Kasumi-1 (cell line): ENCODE data around the gene PRC1.

ENCODE experiments used
- DNase-seq, 2 experiments: peaks; one replicate each; lab custom pipeline; 2025; lab: John Stamatoyannopoulos, UW

PRC1 gene

DNA sequence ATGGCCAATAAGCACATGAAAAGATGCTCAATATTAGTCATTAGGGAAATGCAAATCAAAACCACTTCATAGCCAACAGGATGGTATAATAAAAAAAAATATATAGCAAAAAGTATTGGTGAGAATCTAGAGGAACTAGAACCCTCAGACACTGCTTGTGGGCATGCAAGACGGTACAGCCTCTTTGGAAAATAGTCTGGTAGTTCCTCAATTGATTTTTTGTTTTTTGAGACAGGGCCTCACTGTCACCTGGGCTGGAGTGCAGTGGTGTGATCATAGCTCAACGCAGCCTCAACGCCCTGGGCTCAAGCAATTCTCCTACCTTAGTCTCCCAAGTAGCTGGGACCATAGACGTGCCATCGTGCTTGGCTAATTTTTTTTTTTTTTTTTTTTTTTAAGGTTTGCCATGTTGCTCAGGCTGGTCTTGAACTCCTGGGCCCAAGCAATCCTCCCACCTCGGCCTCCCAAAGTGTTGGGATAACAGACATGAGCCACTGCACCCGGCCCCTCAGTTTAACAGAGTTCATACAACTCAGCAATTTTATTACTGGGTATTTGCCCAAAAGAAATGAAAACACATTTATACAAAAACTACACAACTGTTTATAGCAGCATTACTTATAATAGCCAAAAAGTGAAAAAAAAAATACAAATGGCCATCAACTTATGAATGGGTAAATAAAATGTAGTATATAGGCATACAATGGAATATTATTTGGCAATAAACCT is 5.1 kb downstream of the PRC1 start:
- DNase-seq, result peak; percentile 35 to 51

GRCh38 chr15:90988296-90988695 is 6.0 kb downstream of the PRC1 start:
- DNase-seq, result no peak

- no peak for DNase-seq
Measured at GRCh38 chr15:90987561-90988141, 6.7 kb downstream of the PRC1 start.

DNA sequence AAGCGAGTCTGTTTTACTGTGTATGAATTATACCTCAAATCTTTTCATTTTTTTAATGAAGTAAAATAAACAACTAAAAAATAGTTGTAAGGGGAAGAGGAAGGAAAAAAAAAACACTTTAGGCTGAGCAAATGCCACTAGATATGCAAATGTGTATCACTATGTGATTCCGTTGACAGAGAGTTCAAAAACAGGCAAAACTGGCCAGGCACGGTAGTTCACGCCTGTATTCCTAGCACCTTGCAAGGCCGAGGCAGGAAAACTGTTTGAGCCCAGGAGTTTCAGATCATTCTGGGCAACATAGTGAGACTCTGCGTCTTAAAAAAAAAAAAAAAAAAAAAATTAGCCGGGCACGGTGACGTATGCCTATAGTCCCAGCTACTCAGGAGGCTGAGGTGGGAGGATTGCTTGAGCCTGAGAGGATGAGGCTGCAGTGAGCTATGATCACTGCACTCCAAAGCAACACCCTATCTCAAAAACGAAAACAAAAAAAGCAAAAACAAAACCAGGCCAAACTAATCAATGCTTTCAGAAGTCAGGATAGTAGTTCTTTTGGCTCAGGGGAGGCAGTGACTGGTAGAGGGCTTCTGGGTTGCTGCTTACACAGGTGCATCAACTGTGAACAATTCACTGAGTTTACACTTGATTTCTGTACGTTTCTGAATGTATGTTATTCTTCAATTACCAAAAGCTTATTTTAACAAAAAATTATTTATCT is 7.4 kb downstream of the PRC1 start:
- no peak for DNase-seq

DNA sequence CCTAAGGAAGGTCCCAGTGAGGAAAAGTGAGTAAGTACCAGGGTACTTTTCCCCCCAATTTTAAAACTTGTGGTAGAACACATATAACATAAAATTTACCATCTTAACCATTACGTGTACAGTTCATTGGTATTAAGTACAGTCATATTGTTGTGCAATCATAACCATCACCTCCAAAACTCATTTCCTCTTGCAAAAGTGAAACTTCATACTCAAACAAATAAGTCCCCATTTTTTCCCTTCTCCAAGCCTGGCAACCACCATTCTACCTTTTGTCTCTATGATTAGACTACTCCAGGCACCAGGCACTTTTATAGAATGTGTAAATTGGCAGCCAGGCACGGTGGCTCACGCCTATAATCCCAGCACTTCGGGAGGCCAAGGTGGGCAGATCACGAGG is 12.2 kb downstream of the PRC1 start:
- peak in 1 of 2 experiments; percentile 5 for DNase-seq

- DNase-seq, result no peak
Measured at GRCh38 chr15:90981681-90982080, 12.7 kb downstream of the PRC1 start.

GRCh38 chr15:90979582-90979981 is 14.8 kb downstream of the PRC1 start:
- no peak for DNase-seq

DNA sequence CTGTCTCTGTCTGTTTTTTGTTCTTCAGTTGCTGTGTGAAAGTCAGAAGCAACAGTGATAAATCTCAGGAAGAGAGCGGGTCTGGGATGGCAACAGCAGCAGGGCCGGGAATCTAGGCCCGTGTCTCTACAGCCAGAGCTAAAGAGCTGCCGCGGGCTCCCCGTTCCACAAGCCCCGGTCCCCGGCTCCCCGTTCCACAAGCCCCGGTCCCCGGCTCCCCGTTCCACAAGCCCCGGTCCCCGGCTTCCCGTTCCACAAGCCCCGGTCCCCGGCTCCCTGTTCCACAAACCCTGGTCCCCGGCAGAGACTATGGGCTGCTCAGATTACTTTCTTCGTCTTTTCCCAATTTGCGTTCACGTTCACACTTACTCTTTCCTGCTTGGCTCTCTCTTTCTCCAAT is 20.1 kb downstream of the PRC1 start:
- DNase-seq, result no peak

- DNase-seq, result no peak
Measured at GRCh38 chr15:90972133-90972532, 22.2 kb downstream of the PRC1 start.

- DNase-seq, result peak; percentile 19 to 34
Measured at GRCh38 chr15:90970274-90970673, 24.1 kb downstream of the PRC1 start.

GRCh38 chr15:90968434-90968833 is 25.9 kb downstream of the PRC1 start:
- no peak for DNase-seq

DNA sequence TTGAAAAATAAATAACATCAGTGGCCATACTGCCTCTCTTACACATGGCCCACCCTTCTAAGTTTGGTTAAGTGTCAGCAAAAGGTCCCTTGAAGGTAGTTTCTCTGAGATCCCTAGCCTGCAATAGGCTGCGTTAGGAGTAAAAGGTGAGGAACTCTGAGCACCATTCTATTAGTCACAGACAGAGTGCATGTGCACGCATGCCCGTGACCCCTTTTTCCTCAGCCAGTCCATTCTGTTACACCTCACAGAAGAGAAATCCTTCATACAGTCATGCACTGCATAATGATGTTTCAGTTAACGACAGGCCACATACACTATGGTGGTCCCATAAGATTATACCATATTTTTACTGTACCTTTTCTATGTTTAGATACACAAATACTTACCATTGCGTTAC is 27.1 kb downstream of the PRC1 start:
- DNase-seq, result no peak

DNA sequence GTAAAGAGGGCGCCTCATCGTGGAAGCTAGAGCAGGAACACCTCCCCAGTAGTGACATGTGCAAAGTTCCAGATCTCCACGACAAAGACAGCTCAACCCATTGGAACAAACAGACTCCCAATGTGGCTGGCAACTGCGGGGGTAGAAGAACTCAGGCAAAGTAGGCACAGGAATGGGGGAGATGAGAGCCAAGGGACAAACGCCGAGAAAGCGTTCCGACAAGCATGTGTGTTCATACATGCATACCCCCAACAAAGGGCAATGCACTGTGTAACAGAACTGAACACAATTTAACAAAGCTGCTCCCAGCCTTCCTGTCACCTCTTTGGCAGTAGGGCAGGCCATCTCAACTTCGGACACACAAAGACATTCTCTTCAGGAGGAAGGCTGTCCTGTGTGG is 28.1 kb downstream of the PRC1 start:
- DNase-seq, result no peak

- no peak for DNase-seq
Measured at GRCh38 chr15:90962021-90962420, 32.3 kb downstream of the PRC1 start.

DNA sequence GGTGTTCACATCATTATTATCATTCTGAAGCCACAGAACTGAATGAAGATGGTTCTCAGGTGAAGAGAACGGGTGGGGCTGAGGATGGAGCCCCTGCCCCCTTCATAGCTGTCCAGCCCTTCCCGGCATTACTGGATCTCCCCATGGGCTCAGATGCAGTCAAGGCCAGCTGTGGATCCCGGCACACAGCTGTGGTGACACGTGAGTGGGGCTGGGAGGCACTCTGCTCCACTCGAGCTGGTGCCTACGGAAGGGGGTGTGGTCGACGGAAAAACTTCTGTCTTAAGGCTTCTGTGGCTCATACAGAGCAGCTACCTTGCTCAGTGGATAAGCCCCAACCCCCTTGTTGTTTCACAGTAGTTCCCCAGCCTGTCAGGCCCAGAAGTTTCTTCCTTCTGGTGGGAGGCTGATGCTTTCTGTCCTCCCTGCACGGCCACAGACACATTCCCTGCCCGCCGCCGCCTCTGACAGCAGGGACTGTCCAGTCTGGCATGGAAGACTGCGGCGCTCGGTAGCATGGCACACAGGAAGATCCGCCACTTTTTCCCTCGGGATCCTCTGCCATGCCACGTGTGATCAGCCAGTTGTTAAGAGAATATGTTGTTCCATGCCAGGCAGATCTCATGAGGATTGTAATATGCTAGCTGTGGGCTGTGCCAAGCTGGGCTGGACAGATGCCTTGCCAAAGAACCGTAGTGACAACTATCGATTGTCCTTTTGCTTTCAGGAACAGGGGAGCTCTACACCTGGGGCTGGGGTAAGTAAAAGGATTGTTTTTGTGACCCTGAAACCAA is 33.8 kb downstream of the PRC1 start:
- no peak for DNase-seq

- DNase-seq, result no peak
Measured at GRCh38 chr15:90959894-90960293, 34.4 kb downstream of the PRC1 start.

DNA sequence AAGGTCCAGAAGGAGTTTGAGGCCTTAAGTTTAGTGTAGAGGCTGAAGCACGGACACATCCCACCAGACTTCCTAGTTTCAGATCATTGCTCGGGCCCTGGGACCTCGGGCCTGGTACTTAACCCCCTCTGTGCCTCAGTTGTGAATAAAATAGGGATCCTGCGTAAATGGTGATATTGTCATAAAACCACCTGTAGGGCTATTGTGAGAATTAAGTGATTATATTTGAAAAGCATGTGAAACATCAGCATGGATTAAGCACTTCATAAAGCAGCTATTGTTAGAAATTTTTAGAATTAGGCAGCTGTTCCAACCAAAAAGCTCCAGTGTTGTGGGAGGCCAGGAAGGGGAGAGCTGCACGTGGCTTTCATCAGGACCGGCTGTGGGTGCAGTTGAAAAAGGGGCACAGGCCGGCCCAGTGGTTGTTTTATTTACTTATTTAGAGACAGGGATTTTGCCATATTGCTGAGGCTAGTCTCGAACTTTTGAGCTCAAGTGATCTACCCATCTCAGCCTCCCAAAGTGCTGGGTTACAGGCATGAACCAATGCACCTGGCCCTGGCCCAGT is 35.2 kb downstream of the PRC1 start:
- DNase-seq, result no peak

DNA sequence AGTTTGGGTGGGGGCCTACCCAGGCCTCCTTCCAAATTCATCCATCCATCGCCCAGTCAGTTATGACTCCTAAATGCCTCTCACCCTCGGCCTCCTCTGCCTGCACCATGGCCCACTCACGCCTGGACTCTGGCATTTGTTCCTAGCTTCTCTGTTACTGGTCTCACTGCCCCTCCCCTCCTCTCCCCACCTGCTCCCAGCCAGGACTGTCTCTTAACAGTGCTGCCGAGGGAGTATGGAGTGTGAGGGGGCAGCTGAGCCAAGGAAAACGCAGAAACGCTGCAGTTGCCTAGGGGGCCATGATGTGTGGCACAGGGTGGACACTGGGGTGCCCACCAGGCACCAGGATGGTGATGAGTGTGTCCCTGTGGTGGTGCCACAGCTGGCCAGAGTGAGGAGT is 36.5 kb downstream of the PRC1 start:
- DNase-seq, result no peak

DNA sequence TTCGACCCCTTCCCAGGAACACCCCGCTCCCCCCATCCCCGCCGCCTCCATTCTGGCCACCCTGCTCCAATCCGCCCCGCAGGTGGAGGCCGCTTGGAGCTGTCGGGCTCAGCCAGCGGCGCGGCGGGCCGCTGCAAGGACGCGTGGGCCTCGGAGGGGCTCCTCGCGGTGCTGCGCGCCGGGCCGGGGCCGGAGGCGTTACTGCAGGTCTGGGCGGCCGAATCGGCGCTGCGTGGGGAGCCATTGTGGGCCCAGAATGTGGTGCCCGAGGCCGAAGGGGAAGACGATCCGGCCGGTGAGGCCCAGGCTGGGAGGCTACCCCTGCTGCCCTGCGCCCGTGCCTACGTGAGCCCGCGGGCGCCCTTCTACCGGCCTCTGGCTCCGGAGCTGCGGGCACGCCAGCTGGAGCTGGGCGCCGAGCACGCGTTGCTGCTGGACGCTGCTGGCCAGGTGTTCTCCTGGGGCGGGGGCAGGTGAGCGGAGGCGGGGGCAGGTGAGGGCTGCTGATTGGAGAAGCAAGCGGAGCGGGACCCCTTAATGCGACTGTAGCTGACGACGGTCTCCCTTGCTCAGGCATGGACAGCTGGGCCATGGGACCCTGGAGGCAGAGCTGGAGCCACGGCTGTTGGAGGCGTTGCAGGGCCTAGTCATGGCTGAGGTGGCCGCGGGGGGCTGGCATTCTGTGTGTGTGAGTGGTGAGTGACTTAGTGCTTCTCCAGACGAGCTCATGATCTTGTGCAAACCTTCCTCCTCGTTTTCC is 37.1 kb downstream of the PRC1 start:
- no peak for DNase-seq

GRCh38 chr15:90956274-90957030 is 37.9 kb downstream of the PRC1 start:
- no peak for DNase-seq
